ENCODE measurements around the gene PSTPIP1.
"Not testable (repeated sequence)": the region's sequence is repeated elsewhere in the genome, so short reads cannot be mapped to it uniquely, and the experiment has no call there.

PSTPIP1 gene

GRCh38 chr15:76994971-76995945 lies at the start of gene PSTPIP1:
Gene PSTPIP1, plus strand, starts transcription at chr15:76995126. Its CDS starts 448 bp downstream, at chr15:76995574.
- DNase-seq = no peak
- TF ChIP-seq POLR2A (IDR thresholded peaks at IDR 0.05; ENCODE audit: low read length) = no peak

- DNase-seq = no peak
These were observed 49.3 kb upstream of the PSTPIP1 start for GRCh38 chr15:76945494-76946093.

GRCh38 chr15:76947454-76947853 lies 47.5 kb upstream of the PSTPIP1 start:
- TF ChIP-seq POLR2A (IDR thresholded peaks at IDR 0.05; ENCODE audit: low read length) = no peak
- TF ChIP-seq GATA1 (IDR thresholded peaks at IDR 0.05; ENCODE audit: low read depth, low read length) = no peak
- no peak for DNase-seq

More at GRCh38 chr15:76945494-76946093, 49.3 kb upstream of the PSTPIP1 start:
- TF ChIP-seq GATA1 (IDR thresholded peaks at IDR 0.05; ENCODE audit: low read depth, low read length) (no peak), POLR2A (IDR thresholded peaks at IDR 0.05; ENCODE audit: low read length) (no peak)

GRCh38 chr15:76951220-76951619 lies 43.7 kb upstream of the PSTPIP1 start:
- peak in 1 of 2 experiments; percentile 8 for DNase-seq
- TF ChIP-seq POLR2A (IDR thresholded peaks at IDR 0.05; ENCODE audit: low read length) (no peak), GATA1 (IDR thresholded peaks at IDR 0.05; ENCODE audit: low read depth, low read length) (no peak)

- DNase-seq = no peak
- TF ChIP-seq GATA1 (IDR thresholded peaks at IDR 0.05; ENCODE audit: low read depth, low read length) (no peak), POLR2A (IDR thresholded peaks at IDR 0.05; ENCODE audit: low read length) (no peak)
These were observed 41.0 kb upstream of the PSTPIP1 start for GRCh38 chr15:76953913-76954312.

GRCh38 chr15:76954744-76955143 lies 40.2 kb upstream of the PSTPIP1 start:
- DNase-seq = no peak
- TF ChIP-seq POLR2A (IDR thresholded peaks at IDR 0.05; ENCODE audit: low read length) = no peak
- TF ChIP-seq GATA1 (IDR thresholded peaks at IDR 0.05; ENCODE audit: low read depth, low read length) = no peak

- no peak for DNase-seq
- TF ChIP-seq POLR2A (IDR thresholded peaks at IDR 0.05; ENCODE audit: low read length) (no peak), GATA1 (IDR thresholded peaks at IDR 0.05; ENCODE audit: low read depth, low read length) (no peak)
These were observed 33.5 kb upstream of the PSTPIP1 start for GRCh38 chr15:76961268-76962011.

GRCh38 chr15:76962337-76963013 lies 32.5 kb upstream of the PSTPIP1 start:
- no peak for DNase-seq
- TF ChIP-seq GATA1 (IDR thresholded peaks at IDR 0.05; ENCODE audit: low read depth, low read length) (no peak), POLR2A (IDR thresholded peaks at IDR 0.05; ENCODE audit: low read length) (no peak)

GRCh38 chr15:76963596-76963995 lies 31.3 kb upstream of the PSTPIP1 start:
- no peak for TF ChIP-seq GATA1 (IDR thresholded peaks at IDR 0.05; ENCODE audit: low read depth, low read length)
- no peak for TF ChIP-seq POLR2A (IDR thresholded peaks at IDR 0.05; ENCODE audit: low read length)
- no peak for DNase-seq

GRCh38 chr15:76964157-76964556 lies 30.8 kb upstream of the PSTPIP1 start:
- DNase-seq = no peak
- TF ChIP-seq POLR2A (IDR thresholded peaks at IDR 0.05; ENCODE audit: low read length) (no peak), GATA1 (IDR thresholded peaks at IDR 0.05; ENCODE audit: low read depth, low read length) (no peak)

GRCh38 chr15:76966051-76966450 lies 28.9 kb upstream of the PSTPIP1 start:
- DNase-seq = not testable (repeated sequence)

GRCh38 chr15:76967067-76967466 lies 27.9 kb upstream of the PSTPIP1 start:
- TF ChIP-seq GATA1 (IDR thresholded peaks at IDR 0.05; ENCODE audit: low read depth, low read length) (no peak), POLR2A (IDR thresholded peaks at IDR 0.05; ENCODE audit: low read length) (no peak)
- DNase-seq = no peak

- TF ChIP-seq POLR2A (IDR thresholded peaks at IDR 0.05; ENCODE audit: low read length) (no peak), GATA1 (IDR thresholded peaks at IDR 0.05; ENCODE audit: low read depth, low read length) (no peak)
- no peak for DNase-seq
These were observed 26.6 kb upstream of the PSTPIP1 start for GRCh38 chr15:76968306-76968705.

Measured in erythroblast (primary cell).